GM18507 (cell line): ENCODE measurements around the gene CRB3.
"Not testable (repeated sequence)": the region's sequence is repeated elsewhere in the genome, so short reads cannot be mapped to it uniquely, and the experiment has no call there.

Experiments used
- DNase-seq: peaks from one replicate; pipeline ENCODE4 v3.0.0; 2011; ENCODE audit warnings: low read depth; ENCODE audit not compliant: insufficient read length; ENCODE audit errors: extremely low spot score
- FAIRE-seq: peaks from 2 replicates; lab custom pipeline; 2011; peaks lifted over from hg19 to GRCh38; lab: Jason Lieb, UNC

The CRB3 gene, protein sequence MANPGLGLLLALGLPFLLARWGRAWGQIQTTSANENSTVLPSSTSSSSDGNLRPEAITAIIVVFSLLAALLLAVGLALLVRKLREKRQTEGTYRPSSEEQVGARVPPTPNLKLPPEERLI

DNA sequence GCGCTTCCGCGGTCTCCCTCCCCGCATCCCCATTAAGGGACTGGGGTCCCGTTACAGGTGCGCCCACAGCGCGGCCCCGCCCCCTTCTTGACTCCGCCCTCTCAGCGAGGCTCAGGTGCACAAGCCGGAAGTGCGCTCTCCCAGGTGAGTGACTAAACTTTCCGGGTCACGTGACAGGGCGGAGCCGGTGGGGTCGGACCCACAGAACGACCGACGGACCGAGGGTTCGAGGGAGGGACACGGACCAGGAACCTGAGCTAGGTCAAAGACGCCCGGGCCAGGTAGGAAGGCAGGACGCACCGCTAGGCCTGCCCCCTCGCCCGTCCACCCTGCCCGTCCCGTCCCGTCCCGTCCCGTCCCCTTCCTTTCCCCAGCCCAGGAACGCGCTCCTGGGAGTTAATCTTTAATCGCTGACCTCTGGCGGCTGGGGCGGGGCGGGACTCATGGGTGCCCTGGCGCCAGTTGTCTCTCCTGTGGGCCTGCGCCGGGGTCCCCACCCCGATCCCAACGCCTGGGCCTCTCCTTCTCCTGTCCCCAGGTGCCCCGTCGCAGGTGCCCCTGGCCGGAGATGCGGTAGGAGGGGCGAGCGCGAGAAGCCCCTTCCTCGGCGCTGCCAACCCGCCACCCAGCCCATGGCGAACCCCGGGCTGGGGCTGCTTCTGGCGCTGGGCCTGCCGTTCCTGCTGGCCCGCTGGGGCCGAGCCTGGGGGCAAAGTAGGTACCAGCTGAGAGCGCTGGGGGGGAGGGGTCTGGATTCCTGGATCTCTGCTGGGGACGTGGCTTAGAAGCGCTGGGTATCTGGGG, at the start of gene CRB3:
TSS of gene CRB3 (plus strand) at position 202 of the 804 bp plus-strand sequence. CDS start at position 633, 431 bp downstream.
- DNase-seq: no peak
- FAIRE-seq: peak; percentile 47

DNA sequence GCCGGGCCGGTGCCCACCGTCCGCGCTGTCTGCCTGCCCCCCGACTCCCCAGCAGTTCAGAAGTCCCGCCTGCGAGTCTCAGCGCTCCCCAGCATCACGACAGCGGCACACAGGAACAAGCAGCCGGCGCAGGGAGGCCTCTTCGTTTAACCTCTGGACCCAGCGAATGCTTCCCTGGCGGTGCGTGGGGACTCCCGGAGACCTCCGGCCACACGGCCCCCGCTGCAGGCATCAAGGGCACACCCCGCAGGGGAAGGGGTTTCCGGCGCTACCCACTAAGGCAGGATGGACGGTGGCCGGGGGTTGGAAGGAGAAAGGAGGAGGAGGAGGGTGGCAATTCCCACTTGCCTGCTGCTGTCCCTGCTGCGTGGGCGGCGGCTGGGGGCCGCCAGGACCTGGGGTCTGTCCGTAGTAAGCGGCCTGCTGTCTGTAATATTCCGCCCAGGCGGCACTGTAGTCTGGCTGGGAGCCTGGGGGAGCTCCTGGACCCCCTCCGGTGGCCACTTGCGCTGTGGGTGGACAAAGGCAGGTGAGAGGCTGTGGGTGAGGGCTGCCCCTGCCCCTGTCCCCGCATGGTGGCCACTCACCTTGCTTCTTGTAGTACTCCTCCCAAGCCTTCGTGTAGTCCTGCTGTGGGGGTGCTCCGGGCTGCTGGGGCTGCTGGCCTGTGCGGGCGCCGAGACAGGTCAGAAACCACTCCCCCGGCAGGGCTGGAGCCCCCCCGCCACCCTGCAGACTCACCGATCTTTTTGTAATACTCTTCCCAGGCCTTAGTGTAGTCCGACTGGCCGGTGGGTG, 49.1 kb upstream of the CRB3 start:
- no peak for FAIRE-seq
- DNase-seq: no peak

DNA sequence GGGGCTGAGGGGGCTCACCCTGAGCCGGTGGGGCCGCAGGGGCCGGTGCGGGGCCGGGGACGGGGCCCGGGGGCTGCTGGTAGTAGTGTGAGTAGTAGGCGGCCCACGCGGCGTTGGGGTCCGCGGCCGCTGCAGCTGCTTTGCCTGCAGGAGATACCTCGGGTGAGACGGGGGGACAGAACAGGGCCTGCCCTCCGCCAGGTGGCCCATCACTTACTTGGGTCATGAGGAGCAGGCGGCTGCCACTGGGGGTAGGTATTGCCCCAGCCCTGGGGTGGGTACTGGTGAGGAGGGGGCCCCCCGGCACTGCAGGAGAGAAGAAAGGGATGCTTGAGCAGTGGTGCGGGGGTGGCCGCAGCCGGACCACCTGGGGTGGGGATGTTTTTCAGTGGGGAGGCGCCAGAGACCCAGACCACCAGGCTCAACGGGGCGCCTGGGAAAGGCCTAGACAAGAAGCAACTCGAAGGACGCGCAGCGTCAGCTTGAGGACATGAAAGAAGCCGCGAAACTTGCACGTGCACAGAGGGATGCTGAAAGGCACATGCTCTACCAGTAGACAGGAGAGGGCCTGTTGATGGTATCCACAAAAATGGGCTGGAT, 48.4 kb upstream of the CRB3 start:
- no peak for DNase-seq
- FAIRE-seq: no peak

DNA sequence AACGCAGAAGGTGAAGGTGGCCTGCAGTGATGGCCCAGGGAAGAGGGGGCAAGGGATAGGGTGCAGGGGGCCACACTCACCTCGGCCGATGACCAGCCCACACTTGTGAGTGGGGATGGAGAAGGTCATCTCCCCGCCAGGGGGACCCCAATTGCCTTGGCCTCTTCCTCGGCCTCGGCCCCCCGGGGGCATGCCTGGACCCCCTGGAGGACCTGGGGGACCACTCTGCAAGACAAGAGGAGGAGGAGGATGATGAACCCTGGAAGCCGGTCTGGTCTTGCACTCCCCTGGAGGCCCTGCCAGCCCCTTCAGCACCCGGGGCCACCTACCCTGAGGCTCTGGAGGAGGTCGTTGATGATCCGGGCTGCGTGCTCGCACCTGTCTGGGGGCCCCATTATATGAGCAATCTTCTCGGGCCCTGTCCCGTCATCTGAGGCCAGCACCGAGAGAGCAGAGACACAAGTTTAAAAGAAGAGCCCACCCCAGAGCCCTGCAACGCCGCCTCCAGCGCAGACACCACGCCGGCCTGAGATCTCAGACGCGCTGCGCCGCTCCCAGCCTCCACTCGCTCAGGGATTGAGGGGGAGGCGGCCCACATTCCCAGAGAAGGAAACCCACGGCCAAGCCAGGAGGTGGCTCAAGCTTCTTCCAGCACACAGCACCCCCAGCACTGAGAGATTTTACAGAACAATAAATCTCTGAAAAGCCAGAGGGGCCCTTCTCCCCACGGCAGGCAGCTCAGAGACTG, 47.2 kb upstream of the CRB3 start:
- DNase-seq: no peak
- FAIRE-seq: no peak

DNA sequence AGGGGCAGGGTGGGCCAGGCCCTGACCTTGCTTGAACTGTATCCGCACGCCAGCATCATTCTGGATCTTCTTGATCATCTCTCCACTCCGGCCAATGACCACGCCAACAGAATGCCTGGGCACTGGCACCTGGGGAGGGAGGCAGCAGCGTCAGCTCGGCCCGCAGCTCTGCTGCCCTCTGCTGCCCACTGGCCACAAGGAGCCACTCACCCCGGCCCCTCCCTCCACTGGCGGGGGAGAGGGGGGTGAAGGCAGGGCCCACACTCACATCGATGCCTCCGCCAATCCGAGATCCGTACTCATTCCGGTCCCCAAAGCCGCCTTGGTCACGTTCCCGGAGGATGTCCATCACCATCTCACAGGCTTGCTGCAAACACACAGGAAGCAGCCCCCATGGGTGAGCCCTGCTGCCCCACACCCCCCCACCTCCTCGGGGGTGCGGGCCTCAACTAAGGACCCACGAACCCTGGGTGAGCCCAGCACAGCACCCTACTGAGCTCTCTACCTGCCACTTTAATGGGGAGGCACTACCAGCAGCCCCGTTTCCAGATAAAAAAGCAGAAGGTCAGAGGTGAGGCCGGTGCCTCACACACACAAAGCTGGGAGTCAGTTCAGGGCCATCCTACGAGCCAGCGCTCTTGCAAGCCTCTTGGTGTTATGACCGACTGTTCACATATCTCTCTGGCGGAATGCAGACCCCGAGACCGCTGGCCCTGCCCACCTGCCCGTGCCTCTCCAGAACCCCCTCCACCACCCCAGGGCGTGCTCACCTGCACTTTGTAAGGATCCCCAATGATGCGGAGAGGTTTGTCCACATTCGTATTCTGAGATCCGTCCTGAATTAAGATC, 46.1 kb upstream of the CRB3 start:
- DNase-seq: no peak
- FAIRE-seq: no peak

DNA sequence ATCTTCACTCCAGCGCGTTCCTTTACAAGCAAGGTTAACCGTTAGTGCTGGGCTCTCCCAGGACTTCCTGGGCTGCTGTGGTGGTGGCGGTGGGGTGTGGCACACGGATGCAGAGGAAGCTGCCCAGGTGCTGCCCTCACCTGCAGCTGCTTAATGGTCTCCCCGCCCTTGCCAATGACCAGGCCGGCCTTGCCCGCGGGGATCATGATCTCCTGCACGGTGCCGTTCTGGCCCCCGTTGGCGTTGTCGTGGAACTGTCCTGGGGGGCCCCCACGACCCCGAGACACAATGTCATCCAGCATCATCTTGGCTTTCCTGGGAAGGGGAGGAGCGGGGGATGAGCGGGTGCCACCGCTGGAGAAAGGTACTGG, 45.5 kb upstream of the CRB3 start:
- DNase-seq (no peak), FAIRE-seq (no peak)

DNA sequence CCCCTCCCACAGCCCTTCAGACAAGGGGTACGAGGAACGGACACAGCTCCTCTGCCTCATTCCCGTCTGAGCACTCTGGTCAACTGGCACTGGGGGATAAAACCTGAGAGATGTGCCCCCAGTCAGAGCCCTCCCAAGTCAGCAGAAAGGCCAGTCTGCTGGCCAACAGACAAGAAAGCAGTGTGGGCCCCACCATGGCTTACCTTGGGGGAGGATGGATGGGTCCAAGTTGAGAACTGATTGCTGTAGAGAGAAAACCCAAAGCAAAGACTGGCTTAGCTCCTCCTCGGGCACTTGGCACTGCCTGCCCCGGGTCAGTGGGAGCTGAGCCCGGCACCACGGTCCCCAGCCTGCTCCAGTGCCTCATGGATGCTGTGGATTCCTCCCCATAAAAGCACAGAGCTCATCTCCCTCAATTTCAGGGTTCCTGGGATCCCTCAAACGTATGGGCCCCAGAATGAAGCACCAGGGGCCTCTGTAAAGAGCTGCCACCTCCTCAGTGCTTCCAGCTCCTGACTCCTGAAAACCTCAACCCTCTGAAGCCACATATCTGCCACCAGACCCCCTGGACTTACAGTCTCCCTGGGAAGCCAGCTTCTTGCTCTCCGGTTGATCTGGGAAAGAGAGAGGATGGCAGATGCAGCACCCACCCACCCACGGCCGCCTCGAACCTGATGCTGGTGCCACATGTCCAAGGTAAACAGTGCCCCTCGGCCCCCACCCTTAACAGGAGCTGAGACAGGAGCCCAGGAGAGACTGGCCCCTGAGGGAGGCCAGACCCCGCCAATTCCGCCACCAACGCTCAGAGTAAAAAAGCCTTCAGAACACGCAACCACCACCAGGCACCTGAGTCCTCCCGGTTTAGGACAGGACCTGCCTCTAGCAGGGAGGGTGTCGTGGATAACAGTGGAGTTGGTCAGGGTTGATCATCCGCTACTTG, 42.7 kb upstream of the CRB3 start:
- no peak for FAIRE-seq
- DNase-seq: no peak

DNA sequence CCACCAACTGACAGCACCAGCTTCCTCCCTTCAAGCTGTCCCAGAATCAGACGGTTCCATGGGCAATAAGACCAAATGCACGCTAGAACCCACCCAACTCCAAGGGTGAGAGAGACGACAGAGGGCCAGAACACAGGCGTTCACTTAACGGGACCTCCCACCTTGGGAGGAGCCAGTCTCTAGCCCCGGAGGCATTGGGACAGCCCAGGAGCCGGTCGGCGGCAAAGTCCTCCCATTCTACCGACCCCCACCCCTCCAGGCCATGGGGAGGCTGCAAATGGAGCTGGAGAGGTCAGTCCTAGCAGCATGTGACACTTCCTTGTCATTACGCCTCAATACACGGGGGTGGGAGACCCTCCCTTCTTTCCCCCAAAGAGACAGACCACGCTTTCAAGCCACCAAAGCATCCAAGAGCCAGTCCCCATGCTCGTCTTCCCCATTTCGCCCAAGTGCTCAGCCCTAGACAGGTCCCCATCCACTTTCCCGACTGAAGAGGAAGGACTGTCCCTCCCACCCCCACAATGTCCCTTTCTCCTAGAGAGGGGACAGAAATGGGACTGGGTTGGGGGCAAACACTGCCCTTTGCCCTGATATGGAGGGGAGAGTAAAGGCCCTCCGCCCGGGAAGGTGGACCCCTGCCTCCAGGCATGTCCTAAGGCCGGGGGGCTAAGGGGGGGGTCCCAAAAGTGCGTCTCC, 40.4 kb upstream of the CRB3 start:
- FAIRE-seq: peak; percentile 59
- no peak for DNase-seq

DNA sequence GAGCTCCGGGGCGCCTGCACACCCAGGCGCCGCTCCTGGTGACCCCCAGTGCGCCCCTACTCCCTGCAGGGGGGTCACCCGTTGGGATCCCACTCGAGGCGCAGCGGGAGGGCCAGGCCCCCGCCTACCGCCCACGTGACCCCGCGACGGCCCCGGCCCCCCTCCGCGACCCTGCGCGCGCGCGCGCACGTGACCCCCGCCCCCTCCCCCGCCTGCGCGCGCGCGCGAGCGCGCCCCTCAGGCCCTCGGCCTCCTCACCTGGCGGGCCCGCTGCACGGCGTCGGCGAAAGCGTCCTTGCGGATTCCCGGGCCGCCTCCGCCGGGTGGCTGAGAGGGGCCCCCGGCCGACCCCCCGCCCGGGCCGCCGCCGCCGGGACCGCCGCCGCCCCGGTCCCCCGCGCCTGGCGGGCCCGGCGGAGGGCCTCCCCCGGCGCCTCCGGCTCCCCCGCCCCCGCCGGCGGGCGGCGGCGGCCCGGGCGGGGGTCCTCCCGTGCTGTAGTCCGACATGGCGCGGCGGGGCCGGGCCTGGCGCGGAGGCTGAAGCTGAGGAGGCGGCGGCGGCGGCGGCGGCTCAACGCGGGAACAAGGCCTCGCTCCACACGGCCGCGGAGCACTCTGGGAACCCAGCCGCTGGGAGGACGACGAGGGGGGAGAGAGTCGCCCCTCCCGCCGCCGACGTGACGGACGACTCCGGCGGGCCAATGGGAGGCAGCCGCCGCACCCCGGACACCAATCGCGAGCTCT, 39.7 kb upstream of the CRB3 start, which contains the start of gene KHSRP:
TSS of gene KHSRP (minus strand) at position 617 of the 744 bp plus-strand sequence. CDS start at position 507, 110 bp downstream.
- DNase-seq (no peak), FAIRE-seq (no peak)

DNA sequence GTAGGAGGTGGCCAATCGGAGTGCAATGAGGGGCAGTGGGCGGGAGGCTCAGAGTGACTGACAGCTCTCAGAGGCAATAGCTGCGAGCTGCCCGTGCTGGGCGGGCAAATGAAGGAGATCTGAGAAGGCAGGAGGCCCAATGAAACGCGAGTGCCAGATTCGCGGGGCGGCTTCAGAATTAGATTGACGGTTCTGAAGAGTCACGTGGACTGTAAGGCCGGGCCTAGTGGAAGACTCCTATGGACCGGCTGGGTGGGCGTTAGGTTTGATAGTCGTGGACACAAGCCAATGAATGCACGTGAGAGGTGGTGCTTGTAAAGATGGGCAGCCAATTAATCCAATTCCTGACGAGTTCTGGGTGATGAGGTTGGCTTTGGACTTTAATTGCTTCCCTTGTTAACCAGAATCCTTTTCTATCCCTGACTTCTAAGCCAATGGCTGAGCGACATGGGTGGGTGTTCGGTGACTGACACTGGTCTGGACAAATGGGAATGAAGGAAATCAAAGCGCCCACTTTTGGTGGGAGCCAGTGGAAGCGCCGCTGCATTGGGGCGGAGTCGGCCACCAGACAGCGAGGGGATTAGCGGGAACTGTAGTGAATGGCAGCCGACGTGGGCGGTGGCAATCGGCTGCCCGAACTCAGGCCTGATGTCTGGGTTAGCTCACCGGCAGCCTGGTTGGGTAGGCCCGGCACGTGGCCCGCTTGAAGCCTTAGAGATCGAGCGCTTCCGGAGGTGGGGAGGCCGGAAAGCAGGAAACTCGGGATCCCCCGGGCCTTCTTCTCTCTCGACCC, 38.9 kb upstream of the CRB3 start:
- peak; percentile 97 for DNase-seq
- peak; percentile 100 for FAIRE-seq

DNA sequence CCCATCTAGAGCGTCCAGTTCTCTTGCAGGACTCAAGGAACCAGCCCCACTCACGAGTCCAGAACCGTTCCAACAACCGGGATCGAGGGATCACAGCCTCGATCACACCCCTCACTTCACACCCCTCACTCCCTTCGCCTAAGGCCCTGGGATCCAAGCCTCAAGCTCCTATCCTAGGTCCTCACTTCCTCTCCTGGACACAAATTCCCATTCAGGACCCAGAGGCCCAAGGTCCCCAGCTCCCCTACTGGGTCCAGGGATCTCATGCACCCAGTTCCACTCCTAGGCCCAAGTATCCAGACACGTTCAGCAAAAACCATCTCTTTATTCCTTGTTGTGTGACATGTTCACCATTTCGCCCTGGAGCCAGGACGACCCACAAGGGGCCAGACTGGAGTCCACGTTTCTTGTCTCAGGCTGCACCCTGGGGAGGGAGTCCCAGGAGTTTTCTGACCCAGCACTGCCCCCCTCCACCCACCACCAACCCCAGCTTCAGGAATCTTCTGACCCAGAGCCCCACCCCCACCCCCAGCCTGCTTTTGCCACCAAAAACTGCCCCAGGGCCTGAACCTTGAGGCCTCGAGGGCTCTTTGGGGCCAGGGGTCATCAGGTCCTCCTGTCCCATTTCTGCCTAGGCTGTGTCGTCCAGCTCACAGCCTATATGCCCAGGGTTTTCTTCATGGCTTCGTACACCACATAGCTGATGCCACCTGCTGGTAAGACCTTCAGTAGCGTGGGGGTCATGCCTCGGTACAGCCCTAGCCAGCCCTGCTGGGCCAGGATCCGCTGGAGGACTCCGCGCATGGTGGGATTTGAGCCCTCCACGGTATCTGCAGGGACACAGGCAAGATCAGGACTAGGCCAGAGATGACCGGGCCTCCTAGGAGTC, 38.1 kb upstream of the CRB3 start:
- DNase-seq (no peak), FAIRE-seq (peak; percentile 24)

DNA sequence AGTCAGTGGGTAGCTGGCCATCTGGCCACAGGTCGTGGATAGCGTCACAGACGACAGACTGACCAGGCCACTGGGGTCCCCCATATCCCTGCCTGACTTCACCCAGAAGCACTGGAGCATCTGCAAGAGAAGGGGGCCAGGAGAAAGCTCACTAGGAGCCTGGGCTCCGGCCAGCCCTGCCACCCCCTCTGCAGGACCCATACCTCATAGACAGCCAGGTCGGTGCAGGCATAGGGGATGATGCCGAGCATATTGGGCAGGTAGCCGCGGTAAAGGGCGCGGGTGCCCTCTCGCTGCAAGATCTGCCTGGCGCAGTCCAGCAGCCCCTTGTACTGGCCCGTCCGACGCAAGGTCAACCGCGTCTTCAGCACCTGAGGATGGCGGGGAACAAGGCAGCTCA, 36.9 kb upstream of the CRB3 start:
- FAIRE-seq (no peak), DNase-seq (no peak)

DNA sequence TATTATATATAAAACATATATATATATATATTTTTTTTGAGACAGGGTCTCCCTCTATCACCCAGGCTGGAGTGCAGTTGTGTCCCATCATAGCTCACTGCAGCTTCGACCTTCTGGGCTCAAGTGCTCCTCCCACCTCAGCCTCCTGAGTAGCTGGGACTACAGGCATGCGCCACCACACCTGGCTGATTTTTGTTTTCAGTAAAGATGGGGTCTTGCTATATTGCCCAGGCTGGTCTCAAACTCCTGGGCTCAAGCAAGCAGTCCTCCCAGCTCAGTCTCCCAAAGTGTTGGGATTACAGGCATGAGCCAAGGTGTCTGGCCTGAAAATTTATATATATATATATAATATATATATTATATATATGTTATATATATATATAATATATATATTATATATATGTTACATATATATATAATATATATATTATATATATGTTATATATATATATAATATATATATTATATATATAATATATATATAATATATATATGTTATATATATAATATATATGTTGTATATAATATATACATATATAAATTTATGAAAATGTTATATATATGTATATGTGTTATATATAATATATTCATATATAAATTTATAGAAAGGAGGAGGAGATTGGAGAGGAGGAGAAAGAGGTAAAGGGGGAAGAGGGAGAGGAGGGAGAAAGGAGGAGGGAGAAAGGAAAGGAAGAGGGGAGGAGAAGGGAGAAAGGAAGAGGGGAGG, 35.2 kb upstream of the CRB3 start:
- FAIRE-seq, DNase-seq: not testable (repeated sequence)
